AG04450 (cell line): ENCODE data around the gene PLCG2. TPM values are rescaled to one million over a fixed set of nuclear protein-coding genes. Genes with fewer than 3 reads are reported as not detected.
A peak's percentile ranks its signal among the peaks of the same experiment; 100 is the strongest.

ENCODE experiments used
- CTCF ChIA-PET: fragments of 300-600, 350-600 bp; formaldehyde crosslinking; extraction: SDS; loops from one replicate; lab custom pipeline; 2022; ENCODE audit warnings: antibody characterized with exemption, inconsistent platforms; lab: Charles Lee
- POLR2A ChIA-PET: fragments of 350-600 bp; formaldehyde crosslinking; extraction: SDS; loops from one replicate; lab custom pipeline; 2021; ENCODE audit warnings: antibody characterized with exemption, inconsistent platforms; lab: Yijun Ruan, JAX
- DNase-seq: peaks from one replicate; pipeline ENCODE4 v3.0.0-alpha.2; 2011; ENCODE audit warnings: low read depth, low spot score
- H3K27ac ChIP-seq: one replicate; pipeline ENCODE4 v1.5.1; 2012; ENCODE audit warnings: low read depth, low read length, control low read depth
- H3K27me3 ChIP-seq: one replicate; pipeline ENCODE4 v1.6.0; 2012; ENCODE audit warnings: low read length; ENCODE audit not compliant: control insufficient read depth, insufficient read depth
- H3K4me3 ChIP-seq: 2 replicates; pipeline ENCODE4 v1.5.1; 2011; ENCODE audit warnings: mild to moderate bottlenecking, low read depth, low read length, control low read depth
- H3K9me3 ChIP-seq: 2 replicates; pipeline ENCODE4 v1.5.1; 2012; ENCODE audit warnings: low read length; ENCODE audit not compliant: control insufficient read depth, insufficient read depth
- CTCF ChIP-seq: IDR thresholded peaks from 2 replicates; pipeline ENCODE4 v1.5.1; 2011; ENCODE audit warnings: low read depth, low read length, control low read depth, inconsistent platforms
- polyA plus RNA-seq: library from polyadenylated mRNA; depleted of rRNA; stranded (reverse); fragments of >200 nt; gene quantifications from 2 replicates; pipeline ENCODE4 v1.2.3, GENCODE V29; 2011

Gene PLCG2
- polyA plus RNA-seq, 1 experiment = 0.16 TPM

DNA sequence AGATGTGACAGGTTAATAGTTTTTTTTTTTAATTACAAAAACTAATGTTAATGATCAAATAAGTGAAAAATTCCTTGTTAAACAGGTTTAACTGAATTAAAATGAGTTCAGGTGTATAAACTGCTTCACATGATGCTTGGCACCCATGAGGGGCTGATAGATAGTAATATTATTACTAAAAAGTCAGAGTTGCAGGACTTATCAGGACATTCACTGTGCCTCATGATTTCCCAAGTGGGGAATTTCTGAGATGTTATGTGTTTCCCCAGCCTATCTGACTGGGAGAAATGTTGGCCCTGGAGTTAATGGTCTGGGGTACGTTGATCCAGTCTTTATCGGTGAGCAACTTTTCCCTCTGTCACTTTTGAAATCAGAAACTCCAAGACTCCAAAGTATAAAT is 102.1 kb downstream of the PLCG2 start:
- Histone ChIP-seq H3K4me3 (no peak overlapping the region), H3K9me3 (no peaks in the 10 kb centered on the region), H3K27me3 (no peaks in the 10 kb centered on the region), H3K27ac (no peak overlapping the region)
- POLR2A ChIA-PET = no interaction called here
- no peak for TF ChIP-seq CTCF
- CTCF ChIA-PET = interaction anchor here (0.6 to 1.4 kb wide), 2 partner anchors 7 to 343 kb away, joined by 4 read pairs; no protein-coding TSS in a partner anchor
- DNase-seq = no peak

DNA sequence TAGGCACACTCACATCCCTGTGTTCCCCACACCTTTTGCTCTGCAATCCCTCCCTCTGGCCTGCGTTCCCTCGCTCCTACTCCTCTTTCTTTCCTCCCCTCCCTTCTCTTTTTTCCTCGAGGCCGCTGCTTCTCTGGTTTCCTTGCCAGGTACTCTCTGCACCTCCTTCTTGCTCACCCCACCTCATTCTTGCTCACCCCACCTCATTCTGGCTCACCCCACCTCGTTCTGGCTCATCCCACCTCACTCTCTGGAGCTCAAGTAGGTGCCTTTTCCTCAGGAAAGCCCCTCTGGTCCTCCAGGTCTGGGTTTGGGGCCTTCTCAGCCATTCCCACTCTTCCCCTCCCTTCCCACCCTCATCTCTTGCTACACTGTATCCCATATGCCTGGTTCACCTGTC is 103.5 kb downstream of the PLCG2 start:
- ChIA-PET POLR2A (no interaction called here), CTCF (interaction anchor here (1.4 kb wide), 1 partner anchor 9 kb away, joined by 4 read pairs; no protein-coding TSS in a partner anchor)

GRCh38 chr16:81883235-81883634 is 104.1 kb downstream of the PLCG2 start:
- ChIA-PET CTCF (no interaction called here), POLR2A (no interaction called here)
- no peak for TF ChIP-seq CTCF
- H3K27me3 ChIP-seq = no peaks in the 10 kb centered on the region
- no peak overlapping the region for H3K4me3 ChIP-seq
- H3K27ac ChIP-seq = no peak overlapping the region
- no peaks in the 10 kb centered on the region for H3K9me3 ChIP-seq
- DNase-seq = no peak

More for the DNA sequence above, 103.5 kb downstream of the PLCG2 start:
- no peak for TF ChIP-seq CTCF
- Histone ChIP-seq H3K9me3 (no peaks in the 10 kb centered on the region), H3K4me3 (no peak overlapping the region), H3K27me3 (no peaks in the 10 kb centered on the region), H3K27ac (no peak overlapping the region)
- DNase-seq = no peak

DNA sequence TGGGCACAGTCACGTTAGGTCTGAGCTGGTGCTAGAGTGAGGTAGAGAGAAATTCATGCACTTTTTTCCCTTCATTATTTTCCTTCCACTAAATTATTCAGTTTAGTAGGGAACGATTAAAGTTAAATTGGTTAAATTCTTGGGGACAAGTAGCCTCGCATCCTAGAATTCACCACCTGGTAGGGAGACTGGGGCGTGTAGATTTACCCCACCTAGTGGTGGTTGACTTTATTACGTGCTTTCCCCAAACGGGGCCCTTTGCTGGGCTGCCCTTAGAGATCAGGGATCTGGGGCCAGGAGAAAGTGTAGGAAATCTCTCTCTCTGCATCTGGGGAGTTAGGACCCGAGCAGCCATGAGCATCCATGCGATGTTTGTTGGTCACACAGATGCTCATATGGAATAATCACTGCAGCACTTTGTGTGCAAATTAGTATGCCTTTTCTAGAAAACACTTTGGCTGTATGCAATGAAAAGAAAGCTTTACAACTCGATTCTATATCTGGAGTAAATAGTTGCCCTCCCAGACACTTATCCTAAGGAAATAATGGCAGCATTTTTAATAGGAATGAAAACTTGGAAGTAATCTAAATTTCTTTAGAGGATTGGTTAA is 107.0 kb downstream of the PLCG2 start:
- CTCF ChIA-PET = interaction anchor here (0.7 to 1.5 kb wide), 6 partner anchors 10 to 520 kb away, joined by 3 to 9 read pairs (median 3); no protein-coding TSS in a partner anchor
- no peak for DNase-seq
- peak; percentile 70 for TF ChIP-seq CTCF

More for the DNA sequence above, 107.0 kb downstream of the PLCG2 start:
- H3K27me3 ChIP-seq = peaks cover 4% of the 10 kb centered on the region
- no peak overlapping the region for H3K27ac ChIP-seq
- no peak overlapping the region for H3K4me3 ChIP-seq
- POLR2A ChIA-PET = no interaction called here
- H3K9me3 ChIP-seq = no peaks in the 10 kb centered on the region
